ENCODE measurements around the gene RABGGTB.

GRCh38 chr1:75811211-75811981, 25.3 kb downstream of the RABGGTB start:
- TF ChIP-seq YY1 (IDR thresholded peaks at IDR 0.05) (no peak), TAF1 (conservative IDR thresholded peaks at IDR 0.05) (no peak), JUND (IDR thresholded peaks at IDR 0.05) (no peak), MAX (IDR thresholded peaks at IDR 0.05) (no peak), ATF3 (IDR thresholded peaks at IDR 0.05) (no peak), CTCF (IDR thresholded peaks at IDR 0.05; ENCODE audit: low read depth, low read length, missing input control) (no peak), HNF4G (IDR thresholded peaks at IDR 0.05) (no peak), RAD21 (IDR thresholded peaks at IDR 0.05) (no peak), REST (IDR thresholded peaks at IDR 0.05) (no peak), SP1 (IDR thresholded peaks at IDR 0.05) (no peak), RXRA (IDR thresholded peaks at IDR 0.05) (no peak), ZBTB33 (IDR thresholded peaks at IDR 0.05) (no peak), EGR1 (IDR thresholded peaks at IDR 0.05; ENCODE audit: low read depth in 2 of 2) (no peak)

All from liver (tissue), 3 donors.